ENCODE measurements around the gene DNAH14. TPM values are rescaled to one million over a fixed set of nuclear protein-coding genes. Genes with fewer than 3 reads are reported as not detected.
"Not testable (repeated sequence)": the region's sequence is repeated elsewhere in the genome, so short reads cannot be mapped to it uniquely, and the experiment has no call there.

DNAH14 gene
- polyA plus RNA-seq, 2 of the 4 experiments (the other 2 are of a cell fraction): 15.9 to 35.8 TPM

DNA sequence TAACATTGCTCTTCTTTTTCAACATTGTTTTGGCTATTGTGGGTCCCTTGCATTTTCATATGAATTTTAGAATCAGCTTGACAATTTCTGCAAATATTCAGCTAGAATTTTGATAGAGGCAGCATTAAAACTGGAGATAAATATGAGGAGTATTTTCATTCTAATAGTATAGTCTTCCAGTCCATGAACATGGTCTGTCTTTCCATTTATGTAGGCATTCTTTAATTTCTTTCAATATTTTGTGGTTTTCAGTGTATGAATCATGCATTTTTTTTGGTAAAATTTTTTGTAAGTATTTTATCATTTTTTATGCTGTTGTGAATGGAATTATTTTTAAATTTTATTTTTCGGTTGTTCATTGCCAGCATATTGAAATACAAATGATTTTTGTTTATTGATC, 97.2 kb downstream of the DNAH14 start:
- no peak overlapping the region for H3K4me3 ChIP-seq
- ChIA-PET POLR2A (no interaction called here), CTCF (interaction anchor here (0.6 kb wide), 1 partner anchor 439 kb away, joined by 3 read pairs; no protein-coding TSS in a partner anchor)
- no peak overlapping the region for H3K4me2 ChIP-seq
- TF ChIP-seq CHD4 (IDR thresholded peaks at IDR 0.05; ENCODE audit: borderline replicate concordance): no peak
- no peak for TF ChIP-seq CBX2 (IDR thresholded peaks at IDR 0.05; ENCODE audit: borderline replicate concordance, low read depth)
- TF ChIP-seq SMC3 (IDR thresholded peaks at IDR 0.05): no peak
- no peak for TF ChIP-seq POLR2A (IDR thresholded peaks at IDR 0.05; ENCODE audit: low read length)
- no peak for TF ChIP-seq RCOR1 (IDR thresholded peaks at IDR 0.05; ENCODE audit: low read depth, low read length)
- TF ChIP-seq, protein P1, sequence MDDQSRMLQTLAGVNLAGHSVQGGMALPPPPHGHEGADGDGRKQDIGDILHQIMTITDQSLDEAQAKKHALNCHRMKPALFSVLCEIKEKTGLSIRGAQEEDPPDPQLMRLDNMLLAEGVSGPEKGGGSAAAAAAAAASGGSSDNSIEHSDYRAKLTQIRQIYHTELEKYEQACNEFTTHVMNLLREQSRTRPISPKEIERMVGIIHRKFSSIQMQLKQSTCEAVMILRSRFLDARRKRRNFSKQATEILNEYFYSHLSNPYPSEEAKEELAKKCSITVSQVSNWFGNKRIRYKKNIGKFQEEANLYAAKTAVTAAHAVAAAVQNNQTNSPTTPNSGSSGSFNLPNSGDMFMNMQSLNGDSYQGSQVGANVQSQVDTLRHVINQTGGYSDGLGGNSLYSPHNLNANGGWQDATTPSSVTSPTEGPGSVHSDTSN (IDR thresholded peaks at IDR 0.05): no peak
- TF ChIP-seq POLR2AphosphoS2 (conservative IDR thresholded peaks at IDR 0.05; ENCODE audit: low read length): no peak
- ATAC-seq (no peak), FAIRE-seq (no peak), DNase-seq (ENCODE audit: low read depth in 1 of 2, low spot score in 1 of 2) (no peak)
- WGBS (ENCODE audit: missing lambda C conversion rate): 69% methylated on average over 1 of the region's 1 CpG
- H3K27ac ChIP-seq: no peak overlapping the region
- no peaks in the 10 kb centered on the region; the same call in 2 of the 3 replicates for H3K9me3 ChIP-seq
- H3K4me1 ChIP-seq: no peaks in the 10 kb centered on the region

GRCh38 chr1:225036441-225036840, 107.0 kb downstream of the DNAH14 start:
- POLR2A ChIA-PET; FAIRE-seq; H3K4me2 ChIP-seq; H3K4me1 ChIP-seq; H3K27ac ChIP-seq; DNase-seq (ENCODE audit: low read depth in 1 of 2, low spot score in 1 of 2); H3K9me3 ChIP-seq; CTCF ChIA-PET; ATAC-seq; H3K4me3 ChIP-seq: not testable (repeated sequence)
- WGBS (ENCODE audit: missing lambda C conversion rate): 100% methylated on average over 1 of the region's 1 CpG

DNA sequence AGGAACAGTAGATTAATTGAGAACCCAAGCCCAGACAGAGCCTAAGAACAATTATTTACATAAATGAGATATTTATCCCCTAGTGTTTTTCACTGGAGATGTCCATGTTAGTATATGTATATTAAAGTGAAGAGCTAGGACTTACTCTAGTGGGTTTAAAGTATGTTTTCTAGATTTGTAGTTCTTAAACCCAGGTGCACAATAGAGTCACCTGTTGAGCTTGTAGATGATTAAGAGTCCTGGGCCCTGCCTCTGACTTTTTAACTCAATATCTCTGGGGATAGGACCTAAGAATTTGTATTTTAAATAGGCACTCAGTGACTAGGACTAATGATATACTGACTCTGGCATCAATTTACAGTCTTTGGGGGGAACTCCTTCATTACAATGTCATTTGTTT, 112.8 kb downstream of the DNAH14 start:
- FAIRE-seq (no peak), ATAC-seq (no peak), DNase-seq (ENCODE audit: low read depth in 1 of 2, low spot score in 1 of 2) (no peak)
- H3K9me3 ChIP-seq: no peaks in the 10 kb centered on the region
- TF ChIP-seq MYC (IDR thresholded peaks at IDR 0.05; ENCODE audit: borderline replicate concordance, low read length) (no peak), NR3C1 (IDR thresholded peaks at IDR 0.05) (no peak), ZFP36 (IDR thresholded peaks at IDR 0.05; ENCODE audit: borderline replicate concordance, partially characterized antibody) (no peak), FOXS1 (CRISPR knock-in tag; IDR thresholded peaks at IDR 0.05) (no peak), BCL3 (IDR thresholded peaks at IDR 0.05) (no peak), JUN (IDR thresholded peaks at IDR 0.05) (no peak), CHD2 (IDR thresholded peaks at IDR 0.05; ENCODE audit: low read length, partially characterized antibody) (no peak), ESRRA (IDR thresholded peaks at IDR 0.05; ENCODE audit: borderline replicate concordance, low read length) (no peak), RCOR1 (IDR thresholded peaks at IDR 0.05; ENCODE audit: low read depth, low read length) (no peak), CBX8 (IDR thresholded peaks at IDR 0.05) (no peak), RAD21 (conservative IDR thresholded peaks at IDR 0.05 in 1 of 2, IDR thresholded peaks at IDR 0.05 in 1 of 2) (no peak), FOSB (CRISPR knock-in tag; IDR thresholded peaks at IDR 0.05) (no peak)
- TF ChIP-seq, protein P2, sequence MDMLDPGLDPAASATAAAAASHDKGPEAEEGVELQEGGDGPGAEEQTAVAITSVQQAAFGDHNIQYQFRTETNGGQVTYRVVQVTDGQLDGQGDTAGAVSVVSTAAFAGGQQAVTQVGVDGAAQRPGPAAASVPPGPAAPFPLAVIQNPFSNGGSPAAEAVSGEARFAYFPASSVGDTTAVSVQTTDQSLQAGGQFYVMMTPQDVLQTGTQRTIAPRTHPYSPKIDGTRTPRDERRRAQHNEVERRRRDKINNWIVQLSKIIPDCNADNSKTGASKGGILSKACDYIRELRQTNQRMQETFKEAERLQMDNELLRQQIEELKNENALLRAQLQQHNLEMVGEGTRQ (IDR thresholded peaks at IDR 0.05): no peak
- H3K4me3 ChIP-seq: no peak overlapping the region
- ChIA-PET POLR2A (no interaction called here), CTCF (interaction anchor here (0.9 kb wide), 1 partner anchor 9 kb away, joined by 5 read pairs; no protein-coding TSS in a partner anchor)
- H3K4me1 ChIP-seq: no peaks in the 10 kb centered on the region
- no peak overlapping the region for H3K4me2 ChIP-seq
- no peak overlapping the region for H3K27ac ChIP-seq

GRCh38 chr1:225044258-225044657, 114.8 kb downstream of the DNAH14 start:
- ChIA-PET CTCF (no interaction called here), POLR2A (no interaction called here)
- no peak for DNase-seq (ENCODE audit: low read depth in 1 of 2, low spot score in 1 of 2)
- no peak for TF ChIP-seq NPAS2 (CRISPR knock-in tag; IDR thresholded peaks at IDR 0.05; ENCODE audit: borderline replicate concordance)
- no peak for TF ChIP-seq RARB (CRISPR knock-in tag; IDR thresholded peaks at IDR 0.05)
- TF ChIP-seq, protein P3, sequence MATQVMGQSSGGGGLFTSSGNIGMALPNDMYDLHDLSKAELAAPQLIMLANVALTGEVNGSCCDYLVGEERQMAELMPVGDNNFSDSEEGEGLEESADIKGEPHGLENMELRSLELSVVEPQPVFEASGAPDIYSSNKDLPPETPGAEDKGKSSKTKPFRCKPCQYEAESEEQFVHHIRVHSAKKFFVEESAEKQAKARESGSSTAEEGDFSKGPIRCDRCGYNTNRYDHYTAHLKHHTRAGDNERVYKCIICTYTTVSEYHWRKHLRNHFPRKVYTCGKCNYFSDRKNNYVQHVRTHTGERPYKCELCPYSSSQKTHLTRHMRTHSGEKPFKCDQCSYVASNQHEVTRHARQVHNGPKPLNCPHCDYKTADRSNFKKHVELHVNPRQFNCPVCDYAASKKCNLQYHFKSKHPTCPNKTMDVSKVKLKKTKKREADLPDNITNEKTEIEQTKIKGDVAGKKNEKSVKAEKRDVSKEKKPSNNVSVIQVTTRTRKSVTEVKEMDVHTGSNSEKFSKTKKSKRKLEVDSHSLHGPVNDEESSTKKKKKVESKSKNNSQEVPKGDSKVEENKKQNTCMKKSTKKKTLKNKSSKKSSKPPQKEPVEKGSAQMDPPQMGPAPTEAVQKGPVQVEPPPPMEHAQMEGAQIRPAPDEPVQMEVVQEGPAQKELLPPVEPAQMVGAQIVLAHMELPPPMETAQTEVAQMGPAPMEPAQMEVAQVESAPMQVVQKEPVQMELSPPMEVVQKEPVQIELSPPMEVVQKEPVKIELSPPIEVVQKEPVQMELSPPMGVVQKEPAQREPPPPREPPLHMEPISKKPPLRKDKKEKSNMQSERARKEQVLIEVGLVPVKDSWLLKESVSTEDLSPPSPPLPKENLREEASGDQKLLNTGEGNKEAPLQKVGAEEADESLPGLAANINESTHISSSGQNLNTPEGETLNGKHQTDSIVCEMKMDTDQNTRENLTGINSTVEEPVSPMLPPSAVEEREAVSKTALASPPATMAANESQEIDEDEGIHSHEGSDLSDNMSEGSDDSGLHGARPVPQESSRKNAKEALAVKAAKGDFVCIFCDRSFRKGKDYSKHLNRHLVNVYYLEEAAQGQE (IDR thresholded peaks at IDR 0.05): no peak
- TF ChIP-seq RCOR1 (IDR thresholded peaks at IDR 0.05; ENCODE audit: low read depth, low read length): no peak
- no peak for TF ChIP-seq HDAC2 (IDR thresholded peaks at IDR 0.05)
- TF ChIP-seq ZSCAN20 (CRISPR knock-in tag; IDR thresholded peaks at IDR 0.05): no peak
- no peak for TF ChIP-seq ZNF302 (CRISPR knock-in tag; IDR thresholded peaks at IDR 0.05)
- no peak for TF ChIP-seq CEBPB (IDR thresholded peaks at IDR 0.05)
- TF ChIP-seq MAZ (IDR thresholded peaks at IDR 0.05; ENCODE audit: borderline replicate concordance, low read depth, low read length): no peak
- no peak overlapping the region for H3K4me3 ChIP-seq
- H3K4me1 ChIP-seq: no peaks in the 10 kb centered on the region
- FAIRE-seq: no peak
- no peak overlapping the region for H3K27ac ChIP-seq
- no peak overlapping the region for H3K4me2 ChIP-seq
- H3K9me3 ChIP-seq: no peaks in the 10 kb centered on the region
- no peak for ATAC-seq

All from A549 (cell line).